Smooth muscle cell (in vitro differentiated cells): Measurements from ENCODE around the gene TRAPPC12. TPM values are rescaled to one million over a fixed set of nuclear protein-coding genes. Genes with fewer than 3 reads are reported as not detected.

Source experiments
- DNase-seq: peaks from one replicate; lab custom pipeline; 2025; ENCODE audit not compliant: unreplicated experiment; lab: John Stamatoyannopoulos, UW
- H2AFZ ChIP-seq: fragments of 200-600 bp; sonication (generic); 2 replicates; pipeline ENCODE4 v1.6.0; 2016; ENCODE audit warnings: antibody characterized with exemption, low read depth, mild to moderate bottlenecking
- H3F3A ChIP-seq: fragments of 200-600 bp; sonication (generic); 2 replicates; pipeline ENCODE4 v1.6.0; 2017; ENCODE audit warnings: antibody characterized with exemption, low read depth
- H3K27ac ChIP-seq: fragments of 200-600 bp; sonication (generic); 2 replicates; pipeline ENCODE4 v1.5.1; 2016; ENCODE audit warnings: low read depth, mild to moderate bottlenecking
- H3K27me3 ChIP-seq: fragments of 200-600 bp; sonication (generic); 2 replicates; pipeline ENCODE4 v1.6.1; 2016; ENCODE audit warnings: low read depth, mild to moderate bottlenecking
- H3K36me3 ChIP-seq: fragments of 200-600 bp; sonication (generic); 2 replicates; pipeline ENCODE4 v1.5.1; 2016; ENCODE audit warnings: low read depth
- H3K4me1 ChIP-seq: fragments of 200-600 bp; sonication (generic); 2 replicates; pipeline ENCODE4 v1.5.1; 2016; ENCODE audit warnings: low read depth
- H3K4me2 ChIP-seq: fragments of 200-600 bp; sonication (generic); 2 replicates; pipeline ENCODE4 v1.6.0; 2016; ENCODE audit warnings: mild to moderate bottlenecking
- H3K4me3 ChIP-seq: fragments of 200-600 bp; sonication (generic); 2 replicates; pipeline ENCODE4 v1.5.1; 2016; ENCODE audit warnings: mild to moderate bottlenecking
- H3K79me2 ChIP-seq: fragments of 200-600 bp; sonication (generic); 2 replicates; pipeline ENCODE4 v1.6.0; 2016; ENCODE audit warnings: low read depth, mild to moderate bottlenecking
- H3K9ac ChIP-seq: fragments of 200-600 bp; sonication (generic); 2 replicates; pipeline ENCODE4 v1.6.0; 2016; ENCODE audit warnings: low read depth
- H3K9me3 ChIP-seq: fragments of 200-600 bp; sonication (generic); replicated peaks from 2 replicates; pipeline ENCODE4 v1.5.1; 2016; ENCODE audit warnings: low read depth
- H4K20me1 ChIP-seq: fragments of 200-600 bp; sonication (generic); 2 replicates; pipeline ENCODE4 v1.6.0; 2016; ENCODE audit warnings: low read depth
- CTCF ChIP-seq: fragments of 200-600 bp; sonication (generic); IDR thresholded peaks from 2 replicates; pipeline ENCODE4 v1.5.1; 2017; ENCODE audit warnings: borderline replicate concordance, mild to moderate bottlenecking, antibody characterized with exemption; ENCODE audit not compliant: insufficient read depth, poor library complexity, severe bottlenecking
- WGBS: methylation state at CpG from one replicate; pipeline ENCODE4 v1.1.7; 2016; ENCODE audit warnings: low lambda C conversion rate; 5-methylcytosine and 5-hydroxymethylcytosine counted together
- polyA plus RNA-seq: library from polyadenylated mRNA; unstranded; fragments of >200 nt; fragmentation: Nextera tagmentation; extraction: Ambion mirVana; gene quantifications from 2 replicates; pipeline ENCODE4 v1.2.1, GENCODE V29; 2016
- total RNA-seq: library from RNA; depleted of rRNA; stranded (reverse); fragments of >200 nt; gene quantifications from 2 replicates; pipeline ENCODE4 v1.2.3, GENCODE V29; 2014

The TRAPPC12 gene
- total and polyA plus RNA-seq, 2 experiments from 2014 or later, result 26.0 to 55.4 TPM

GRCh38 chr2:3487028-3487425 is 107.5 kb downstream of the TRAPPC12 start:
- no peak overlapping the region for H3K9ac ChIP-seq
- no peak overlapping the region for H3K4me2 ChIP-seq
- no peak for DNase-seq
- no peaks in the 10 kb centered on the region for H3K36me3 ChIP-seq
- H3F3A ChIP-seq, result no peaks in the 10 kb centered on the region
- no peak overlapping the region for H3K4me3 ChIP-seq
- no peak overlapping the region for H3K27ac ChIP-seq
- H3K9me3 ChIP-seq, result no peaks in the 10 kb centered on the region
- no peak overlapping the region for H2AFZ ChIP-seq
- no peaks in the 10 kb centered on the region for H4K20me1 ChIP-seq
- no peaks in the 10 kb centered on the region for H3K27me3 ChIP-seq
- no peaks in the 10 kb centered on the region for H3K4me1 ChIP-seq
- 99% methylated on average over 9 of the region's 9 CpGs for WGBS
- TF ChIP-seq CTCF, result no peak
- H3K79me2 ChIP-seq, result no peaks in the 10 kb centered on the region

- no peaks in the 10 kb centered on the region for H3K4me1 ChIP-seq
- H3K4me2 ChIP-seq, result no peak overlapping the region
- no peak for TF ChIP-seq CTCF
- no peaks in the 10 kb centered on the region for H3K79me2 ChIP-seq
- no peaks in the 10 kb centered on the region for H3K36me3 ChIP-seq
- H3K4me3 ChIP-seq, result no peak overlapping the region
- no peak overlapping the region for H3K27ac ChIP-seq
- 89% methylated on average over 10 of the region's 10 CpGs for WGBS
- H3K9ac ChIP-seq, result no peak overlapping the region
- H3K27me3 ChIP-seq, result no peaks in the 10 kb centered on the region
- no peaks in the 10 kb centered on the region for H4K20me1 ChIP-seq
- no peak for DNase-seq
- H3F3A ChIP-seq, result no peaks in the 10 kb centered on the region
- no peaks in the 10 kb centered on the region for H3K9me3 ChIP-seq
- no peak overlapping the region for H2AFZ ChIP-seq
Observed at GRCh38 chr2:3487432-3487831, 107.9 kb downstream of the TRAPPC12 start.

- DNase-seq, result no peak
- TF ChIP-seq CTCF, result no peak
- Histone ChIP-seq H3K27ac (no peak overlapping the region), H3K4me3 (no peak overlapping the region), H3K9ac (no peak overlapping the region), H2AFZ (no peak overlapping the region), H4K20me1 (no peaks in the 10 kb centered on the region), H3K27me3 (no peaks in the 10 kb centered on the region), H3K9me3 (no peaks in the 10 kb centered on the region), H3K79me2 (no peaks in the 10 kb centered on the region), H3K4me2 (no peak overlapping the region), H3F3A (no peaks in the 10 kb centered on the region), H3K4me1 (no peaks in the 10 kb centered on the region), H3K36me3 (no peaks in the 10 kb centered on the region)
- 87% methylated on average over 6 of the region's 6 CpGs for WGBS
Observed at GRCh38 chr2:3488061-3488531, 108.6 kb downstream of the TRAPPC12 start.

GRCh38 chr2:3488855-3489763 is 109.6 kb downstream of the TRAPPC12 start:
- no peak overlapping the region for H2AFZ ChIP-seq
- no peaks in the 10 kb centered on the region for H3K9me3 ChIP-seq
- no peaks in the 10 kb centered on the region for H3K27me3 ChIP-seq
- H3K36me3 ChIP-seq, result no peaks in the 10 kb centered on the region
- no peaks in the 10 kb centered on the region for H3F3A ChIP-seq
- H3K4me2 ChIP-seq, result no peak overlapping the region
- 90% methylated on average over 25 of the region's 27 CpGs for WGBS
- H3K79me2 ChIP-seq, result no peaks in the 10 kb centered on the region
- H3K4me1 ChIP-seq, result peaks cover 4% of the 10 kb centered on the region
- TF ChIP-seq CTCF, result no peak
- no peak overlapping the region for H3K27ac ChIP-seq
- no peaks in the 10 kb centered on the region for H4K20me1 ChIP-seq
- H3K9ac ChIP-seq, result no peak overlapping the region
- DNase-seq, result no peak
- no peak overlapping the region for H3K4me3 ChIP-seq
